Cardiac muscle cell (in vitro differentiated cells and primary cell): ENCODE measurements around the gene IL17RB. TPM values are rescaled to one million over a fixed set of nuclear protein-coding genes. Genes with fewer than 3 reads are reported as not detected.

Experiments
- DNase-seq, 2 donors: peaks; one replicate each; pipeline versions ENCODE4 v3.0.0 to v3.0.0-alpha.2; 2010 to 2017; ENCODE audit warnings: low read depth in 1 of 2, low spot score in 1 of 2
- H3K27ac ChIP-seq: fragments of 200-600 bp; sonication (generic); 2 replicates; pipeline ENCODE4 v1.5.1; 2016
- H3K27me3 ChIP-seq: fragments of 200-600 bp; sonication (generic); 2 replicates; pipeline ENCODE4 v1.6.0; 2016; ENCODE audit warnings: control low read depth
- H3K36me3 ChIP-seq: fragments of 200-600 bp; sonication (generic); 2 replicates; pipeline ENCODE4 v1.5.1; 2016; ENCODE audit warnings: control low read depth
- H3K4me1 ChIP-seq: fragments of 200-600 bp; sonication (generic); 2 replicates; pipeline ENCODE4 v1.8.1; 2017; ENCODE audit warnings: low read depth, mild to moderate bottlenecking, mixed run types
- H3K4me3 ChIP-seq: fragments of 200-600 bp; sonication (generic); 2 replicates; pipeline ENCODE4 v1.5.1; 2016; ENCODE audit warnings: mild to moderate bottlenecking
- H3K9me3 ChIP-seq: fragments of 200-600 bp; sonication (generic); 2 replicates; pipeline ENCODE4 v1.5.1; 2017; ENCODE audit warnings: low read depth, mild to moderate bottlenecking, control low read depth
- CTCF ChIP-seq: IDR thresholded peaks from 2 replicates; pipeline ENCODE4 v1.5.1; 2012; ENCODE audit warnings: low read depth, mild to moderate bottlenecking, low read length
- polyA plus RNA-seq: library from polyadenylated mRNA; unstranded; fragments of >200 nt; fragmentation: Nextera tagmentation; extraction: Ambion mirVana; gene quantifications from 2 replicates; pipeline ENCODE4 v1.2.1, GENCODE V29; 2016
- total RNA-seq: library from RNA; depleted of rRNA; stranded (reverse); fragments of >200 nt; gene quantifications from 2 replicates; pipeline ENCODE4 v1.2.3, GENCODE V29; 2016

The IL17RB gene
- total and polyA plus RNA-seq, 2 experiments from 2014 or later: 11.5 to 13.1 TPM

- no peaks in the 10 kb centered on the region for H3K4me1 ChIP-seq
- H3K9me3 ChIP-seq: no peaks in the 10 kb centered on the region
- no peaks in the 10 kb centered on the region for H3K27me3 ChIP-seq
- peaks cover 6% of the 10 kb centered on the region for H3K36me3 ChIP-seq
- no peak overlapping the region for H3K4me3 ChIP-seq
- no peak for TF ChIP-seq CTCF
- H3K27ac ChIP-seq: peak overlapping the region; percentile 73
- DNase-seq: no peak
Observed at GRCh38 chr3:53822331-53822741, 24.0 kb upstream of the IL17RB start.

GRCh38 chr3:53823026-53823955 is 23.1 kb upstream of the IL17RB start:
- no peak for DNase-seq
- no peaks in the 10 kb centered on the region for H3K27me3 ChIP-seq
- TF ChIP-seq CTCF: no peak
- no peaks in the 10 kb centered on the region for H3K4me1 ChIP-seq
- no peaks in the 10 kb centered on the region for H3K36me3 ChIP-seq
- no peak overlapping the region for H3K4me3 ChIP-seq
- no peaks in the 10 kb centered on the region for H3K9me3 ChIP-seq
- no peak overlapping the region for H3K27ac ChIP-seq

GRCh38 chr3:53823956-53824657 is 22.3 kb upstream of the IL17RB start:
- Histone ChIP-seq H3K4me1 (no peaks in the 10 kb centered on the region), H3K27ac (no peak overlapping the region), H3K27me3 (no peaks in the 10 kb centered on the region), H3K4me3 (no peak overlapping the region), H3K36me3 (no peaks in the 10 kb centered on the region), H3K9me3 (no peaks in the 10 kb centered on the region)
- TF ChIP-seq CTCF: no peak
- no peak for DNase-seq

- Histone ChIP-seq H3K9me3 (no peaks in the 10 kb centered on the region), H3K4me3 (no peak overlapping the region), H3K27ac (no peak overlapping the region), H3K27me3 (no peaks in the 10 kb centered on the region), H3K36me3 (no peaks in the 10 kb centered on the region), H3K4me1 (no peaks in the 10 kb centered on the region)
- TF ChIP-seq CTCF: no peak
- no peak for DNase-seq
Observed at GRCh38 chr3:53824795-53825194, 21.6 kb upstream of the IL17RB start.

- Histone ChIP-seq H3K9me3 (no peaks in the 10 kb centered on the region), H3K36me3 (no peaks in the 10 kb centered on the region), H3K27ac (no peak overlapping the region), H3K4me1 (no peaks in the 10 kb centered on the region), H3K27me3 (no peaks in the 10 kb centered on the region), H3K4me3 (no peak overlapping the region)
- DNase-seq: no peak
- TF ChIP-seq CTCF: no peak
Observed at GRCh38 chr3:53826048-53826447, 20.3 kb upstream of the IL17RB start.
